ENCODE data around the gene RGS9BP.

GRCh38 chr19:32653599-32653915, 22.1 kb upstream of the RGS9BP start:
- no peak for TF ChIP-seq EZH2 (optimal IDR thresholded peaks at IDR 0.05; ENCODE audit: low read depth, low read length)
- TF ChIP-seq, protein P1, sequence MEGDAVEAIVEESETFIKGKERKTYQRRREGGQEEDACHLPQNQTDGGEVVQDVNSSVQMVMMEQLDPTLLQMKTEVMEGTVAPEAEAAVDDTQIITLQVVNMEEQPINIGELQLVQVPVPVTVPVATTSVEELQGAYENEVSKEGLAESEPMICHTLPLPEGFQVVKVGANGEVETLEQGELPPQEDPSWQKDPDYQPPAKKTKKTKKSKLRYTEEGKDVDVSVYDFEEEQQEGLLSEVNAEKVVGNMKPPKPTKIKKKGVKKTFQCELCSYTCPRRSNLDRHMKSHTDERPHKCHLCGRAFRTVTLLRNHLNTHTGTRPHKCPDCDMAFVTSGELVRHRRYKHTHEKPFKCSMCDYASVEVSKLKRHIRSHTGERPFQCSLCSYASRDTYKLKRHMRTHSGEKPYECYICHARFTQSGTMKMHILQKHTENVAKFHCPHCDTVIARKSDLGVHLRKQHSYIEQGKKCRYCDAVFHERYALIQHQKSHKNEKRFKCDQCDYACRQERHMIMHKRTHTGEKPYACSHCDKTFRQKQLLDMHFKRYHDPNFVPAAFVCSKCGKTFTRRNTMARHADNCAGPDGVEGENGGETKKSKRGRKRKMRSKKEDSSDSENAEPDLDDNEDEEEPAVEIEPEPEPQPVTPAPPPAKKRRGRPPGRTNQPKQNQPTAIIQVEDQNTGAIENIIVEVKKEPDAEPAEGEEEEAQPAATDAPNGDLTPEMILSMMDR (IDR thresholded peaks at IDR 0.05; ENCODE audit: low read length): no peak
